GM23248 (cell line): Measurements from ENCODE around the gene FN3KRP. TPM values are rescaled to one million over a fixed set of nuclear protein-coding genes. Genes with fewer than 3 reads are reported as not detected.

Experiments used
- DNase-seq: peaks from one replicate; pipeline ENCODE4 v3.0.0-alpha.2; 2015
- H2AFZ ChIP-seq: fragments of 200-600 bp; sonication (generic); 2 replicates; pipeline ENCODE4 v1.6.1; 2016; ENCODE audit warnings: antibody characterized with exemption
- H3F3A ChIP-seq: fragments of 200-600 bp; sonication (generic); 2 replicates; pipeline ENCODE4 v1.6.1; 2016; ENCODE audit warnings: mild to moderate bottlenecking, antibody characterized with exemption, mixed run types; ENCODE audit not compliant: insufficient read depth
- H3K27ac ChIP-seq: fragments of 200-600 bp; sonication (generic); 2 replicates; pipeline ENCODE4 v1.5.1; 2016; ENCODE audit warnings: mild to moderate bottlenecking
- H3K27me3 ChIP-seq: fragments of 200-600 bp; sonication (generic); replicated peaks from 2 replicates; pipeline ENCODE4 v1.6.1; 2016; ENCODE audit warnings: mild to moderate bottlenecking; ENCODE audit not compliant: insufficient read depth
- H3K36me3 ChIP-seq: fragments of 200-600 bp; sonication (generic); 2 replicates; pipeline ENCODE4 v1.6.1; 2016; ENCODE audit warnings: low read depth, mild to moderate bottlenecking
- H3K4me1 ChIP-seq: fragments of 200-600 bp; sonication (generic); 2 replicates; pipeline ENCODE4 v1.6.1; 2016; ENCODE audit warnings: mild to moderate bottlenecking; ENCODE audit not compliant: insufficient read depth
- H3K4me2 ChIP-seq: fragments of 200-600 bp; sonication (generic); one replicate; pipeline ENCODE4 v1.6.1; 2016; ENCODE audit warnings: mild to moderate bottlenecking; ENCODE audit not compliant: unreplicated experiment
- H3K4me3 ChIP-seq: fragments of 200-600 bp; sonication (generic); 2 replicates; pipeline ENCODE4 v1.5.1; 2016; ENCODE audit warnings: mild to moderate bottlenecking
- H3K79me2 ChIP-seq: fragments of 200-600 bp; sonication (generic); 2 replicates; pipeline ENCODE4 v1.6.1; 2016; ENCODE audit warnings: mild to moderate bottlenecking; ENCODE audit not compliant: insufficient read depth
- H3K9ac ChIP-seq: fragments of 200-600 bp; sonication (generic); 2 replicates; pipeline ENCODE4 v1.6.1; 2016; ENCODE audit warnings: mild to moderate bottlenecking
- H3K9me2 ChIP-seq: fragments of 200-600 bp; sonication (generic); 2 replicates; pipeline ENCODE4 v1.6.1; 2016; ENCODE audit warnings: mixed run types, mild to moderate bottlenecking, moderate library complexity; ENCODE audit not compliant: insufficient read depth
- H3K9me3 ChIP-seq: fragments of 200-600 bp; sonication (generic); one replicate; pipeline ENCODE4 v1.6.1; 2017; ENCODE audit warnings: low read depth
- H4K20me1 ChIP-seq: fragments of 200-600 bp; sonication (generic); 2 replicates; pipeline ENCODE4 v1.6.0; 2016; ENCODE audit not compliant: insufficient read depth
- EZH2 ChIP-seq: fragments of 200-600 bp; sonication (generic); IDR thresholded peaks from 2 replicates; pipeline ENCODE4 v1.6.1; 2018; ENCODE audit warnings: antibody characterized with exemption, mild to moderate bottlenecking; ENCODE audit not compliant: insufficient read depth, poor library complexity, severe bottlenecking
- EZH2phosphoT487 ChIP-seq: fragments of 200-600 bp; sonication (generic); IDR thresholded peaks from 2 replicates; pipeline ENCODE4 v1.6.1; 2018; ENCODE audit warnings: antibody characterized with exemption, moderate library complexity, mild to moderate bottlenecking, low read depth; ENCODE audit not compliant: insufficient read depth
- WGBS, 2 experiments: methylation state at CpG; one replicate each; pipeline ENCODE4 v1.1.6; 2015 to 2017; ENCODE audit warnings: low lambda C conversion rate in 2 of 2, low coverage in 1 of 2; ENCODE audit errors: missing lambda C conversion rate in 2 of 2; 5-methylcytosine and 5-hydroxymethylcytosine counted together
- in situ Hi-C: fragments of 300-500 bp; cut with MboI; formaldehyde crosslinking; loops from 2 replicates; pipeline ENCODE4 v1.15.0; 2020
- polyA plus RNA-seq: library from polyadenylated mRNA; unstranded; fragments of >200 nt; fragmentation: Nextera tagmentation; extraction: Ambion mirVana; gene quantifications from 2 replicates; pipeline ENCODE4 v1.2.1, GENCODE V29; 2016
- total RNA-seq: library from RNA; depleted of rRNA; stranded (reverse); fragments of >200 nt; shearing (Covaris generic); gene quantifications from 2 replicates; pipeline ENCODE4 v1.2.3, GENCODE V29; 2014

FN3KRP gene
- total and polyA plus RNA-seq, 2 experiments from 2014 or later = 33.8 to 45.2 TPM

GRCh38 chr17:82687375-82687861 is 29.1 kb upstream of the FN3KRP start:
- DNase-seq = no peak
- H2AFZ ChIP-seq = no peak overlapping the region
- no peaks in the 10 kb centered on the region for H3F3A ChIP-seq
- no peak overlapping the region for H3K27ac ChIP-seq
- H3K79me2 ChIP-seq = no peaks in the 10 kb centered on the region
- H3K4me1 ChIP-seq = no peaks in the 10 kb centered on the region
- H3K4me3 ChIP-seq = no peak overlapping the region
- in situ Hi-C loops = no loop called here
- H3K9me2 ChIP-seq = no peaks in the 10 kb centered on the region
- no peaks in the 10 kb centered on the region for H3K27me3 ChIP-seq
- no peak overlapping the region for H3K9ac ChIP-seq
- WGBS, 2 experiments = 83% methylated on average over 10 of the region's 10 CpGs
- TF ChIP-seq EZH2 = no peak
- no peak for TF ChIP-seq EZH2phosphoT487
- no peaks in the 10 kb centered on the region for H3K36me3 ChIP-seq
- no peak overlapping the region for H3K4me2 ChIP-seq
- H4K20me1 ChIP-seq = no peaks in the 10 kb centered on the region
- no peaks in the 10 kb centered on the region for H3K9me3 ChIP-seq

GRCh38 chr17:82687871-82688270 is 28.6 kb upstream of the FN3KRP start:
- in situ Hi-C loops = no loop called here
- Histone ChIP-seq H3K9me2 (no peaks in the 10 kb centered on the region), H3K4me3 (no peak overlapping the region), H3F3A (no peaks in the 10 kb centered on the region), H3K9me3 (no peaks in the 10 kb centered on the region), H3K27me3 (no peaks in the 10 kb centered on the region), H3K27ac (no peak overlapping the region), H3K4me1 (no peaks in the 10 kb centered on the region), H2AFZ (no peak overlapping the region), H4K20me1 (no peaks in the 10 kb centered on the region), H3K36me3 (no peaks in the 10 kb centered on the region), H3K79me2 (no peaks in the 10 kb centered on the region), H3K9ac (no peak overlapping the region), H3K4me2 (no peak overlapping the region)
- TF ChIP-seq EZH2 (no peak), EZH2phosphoT487 (no peak)
- WGBS, 2 experiments = 77 to 85% methylated on average over 9 of the region's 9 CpGs
- no peak for DNase-seq

GRCh38 chr17:82689077-82689476 is 27.4 kb upstream of the FN3KRP start:
- 90 to 92% methylated on average over 8 of the region's 8 CpGs for WGBS, 2 experiments

GRCh38 chr17:82690786-82691489 is 25.6 kb upstream of the FN3KRP start:
- Histone ChIP-seq H4K20me1 (no peaks in the 10 kb centered on the region), H3K36me3 (no peaks in the 10 kb centered on the region), H3K27ac (no peak overlapping the region), H3F3A (no peaks in the 10 kb centered on the region), H3K27me3 (no peaks in the 10 kb centered on the region), H3K79me2 (peaks cover 20% of the 10 kb centered on the region; the same call in 1 of the 2 replicates), H2AFZ (no peak overlapping the region), H3K4me2 (no peak overlapping the region), H3K4me3 (no peak overlapping the region), H3K9me2 (no peaks in the 10 kb centered on the region), H3K4me1 (no peaks in the 10 kb centered on the region), H3K9ac (no peak overlapping the region), H3K9me3 (no peaks in the 10 kb centered on the region)
- WGBS, 2 experiments = 83% methylated on average over 18 of the region's 18 CpGs
- DNase-seq = no peak
- in situ Hi-C loops = no loop called here
- no peak for TF ChIP-seq EZH2
- TF ChIP-seq EZH2phosphoT487 = no peak

More at GRCh38 chr17:82689077-82689476, 27.4 kb upstream of the FN3KRP start:
- no peaks in the 10 kb centered on the region for H3K27me3 ChIP-seq
- no peak overlapping the region for H2AFZ ChIP-seq
- H3K79me2 ChIP-seq = peaks cover 5% of the 10 kb centered on the region; the same call in 1 of the 2 replicates
- no peak overlapping the region for H3K27ac ChIP-seq
- no peak for DNase-seq
- no peaks in the 10 kb centered on the region for H3K36me3 ChIP-seq
- H3F3A ChIP-seq = no peaks in the 10 kb centered on the region
- in situ Hi-C loops = no loop called here
- H3K9me2 ChIP-seq = no peaks in the 10 kb centered on the region
- no peak overlapping the region for H3K4me3 ChIP-seq
- no peaks in the 10 kb centered on the region for H3K9me3 ChIP-seq
- no peak for TF ChIP-seq EZH2phosphoT487
- no peak for TF ChIP-seq EZH2
- H4K20me1 ChIP-seq = no peaks in the 10 kb centered on the region
- no peaks in the 10 kb centered on the region for H3K4me1 ChIP-seq
- no peak overlapping the region for H3K9ac ChIP-seq
- H3K4me2 ChIP-seq = no peak overlapping the region

GRCh38 chr17:82691714-82692113 is 24.8 kb upstream of the FN3KRP start:
- H3F3A ChIP-seq = no peaks in the 10 kb centered on the region
- H3K9ac ChIP-seq = no peak overlapping the region
- H3K4me1 ChIP-seq = no peaks in the 10 kb centered on the region
- no peaks in the 10 kb centered on the region for H3K36me3 ChIP-seq
- H3K79me2 ChIP-seq = peaks cover 20% of the 10 kb centered on the region; the same call in 1 of the 2 replicates
- 87 to 91% methylated on average over 11 to 13 of the region's 17 CpGs for WGBS, 2 experiments
- H3K4me2 ChIP-seq = no peak overlapping the region
- H3K4me3 ChIP-seq = no peak overlapping the region
- no peaks in the 10 kb centered on the region for H4K20me1 ChIP-seq
- H2AFZ ChIP-seq = no peak overlapping the region
- no peaks in the 10 kb centered on the region for H3K27me3 ChIP-seq
- no peaks in the 10 kb centered on the region for H3K9me3 ChIP-seq
- no peaks in the 10 kb centered on the region for H3K9me2 ChIP-seq
- no peak overlapping the region for H3K27ac ChIP-seq
- no peak for TF ChIP-seq EZH2phosphoT487
- no peak for TF ChIP-seq EZH2
- DNase-seq = no peak
- in situ Hi-C loops = no loop called here
